IMR-90 (cell line): Measurements from ENCODE around the gene PAEP. TPM values are rescaled to one million over a fixed set of nuclear protein-coding genes. Genes with fewer than 3 reads are reported as not detected.

Source experiments
- ATAC-seq: fragments of 200-7000 bp; cut with Tn5 transposase; 2 replicates; pipeline ENCODE4 v1.9.1; 2020; ENCODE audit warnings: low read depth, mild to moderate bottlenecking, moderate library complexity
- BruUV-seq: library from RNA; stranded (reverse); fragments of 400-500 nt; replicated peaks from 2 replicates; lab custom pipeline; 2021; lab: Mats Ljungman, UMichigan
- CTCF ChIA-PET: fragments of 300-600 bp; formaldehyde crosslinking; extraction: SDS; loops from one replicate; lab custom pipeline; 2021; ENCODE audit warnings: antibody characterized with exemption; lab: Yijun Ruan, JAX
- POLR2A ChIA-PET: fragments of 300-600 bp; sonication (Branson Sonifier 250); formaldehyde crosslinking; loops from one replicate; lab custom pipeline; 2022; ENCODE audit warnings: antibody characterized with exemption; ENCODE audit not compliant: unreplicated experiment; lab: Charles Lee
- DNase-seq: peaks from one replicate; pipeline ENCODE4 v3.0.0; 2013
- H2AFZ ChIP-seq: replicated peaks from 2 replicates; pipeline ENCODE3; 2013; ENCODE audit warnings: low read length, mild to moderate bottlenecking; ENCODE audit not compliant: poor library complexity
- H2AK5ac ChIP-seq: 2 replicates; pipeline ENCODE4 v1.6.1; 2013; ENCODE audit warnings: low read depth, low read length, inconsistent platforms
- H2AK9ac ChIP-seq: replicated peaks from 2 replicates; pipeline ENCODE3; 2013; ENCODE audit warnings: mild to moderate bottlenecking, low read depth, low read length, moderate library complexity; ENCODE audit not compliant: poor library complexity
- H2BK120ac ChIP-seq: 2 replicates; pipeline ENCODE4 v1.6.1; 2013; ENCODE audit warnings: low read depth, low read length, inconsistent platforms
- H2BK15ac ChIP-seq: 3 replicates; pipeline ENCODE4 v1.6.1; 2013; ENCODE audit warnings: low read depth, low read length, inconsistent platforms
- H2BK20ac ChIP-seq: 2 replicates; pipeline ENCODE4 v1.6.1; 2013; ENCODE audit warnings: low read depth, mild to moderate bottlenecking, inconsistent platforms, low read length, moderate library complexity
- H2BK5ac ChIP-seq: 2 replicates; pipeline ENCODE4 v1.6.1; 2013; ENCODE audit warnings: mild to moderate bottlenecking, low read depth, low read length, inconsistent platforms; ENCODE audit not compliant: poor library complexity, severe bottlenecking
- H3K14ac ChIP-seq: replicated peaks from 2 replicates; pipeline ENCODE4 v1.6.1; 2013; ENCODE audit warnings: low read depth, low read length, inconsistent platforms
- H3K18ac ChIP-seq: 2 replicates; pipeline ENCODE4 v1.6.1; 2013; ENCODE audit warnings: low read depth, low read length, control low read depth
- H3K23ac ChIP-seq: 2 replicates; pipeline ENCODE4 v1.6.1; 2013; ENCODE audit warnings: low read depth, low read length, inconsistent platforms
- H3K27ac ChIP-seq: 2 replicates; pipeline ENCODE4 v1.5.1; 2013; ENCODE audit warnings: mild to moderate bottlenecking, control low read depth, low read length; ENCODE audit not compliant: insufficient read depth
- H3K27me3 ChIP-seq: 2 replicates; pipeline ENCODE4 v1.6.1; 2013; ENCODE audit warnings: low read length; ENCODE audit not compliant: control insufficient read depth, insufficient read depth
- H3K36me3 ChIP-seq: 2 replicates; pipeline ENCODE4 v1.6.1; 2013; ENCODE audit warnings: low read length, mixed read lengths; ENCODE audit not compliant: control insufficient read depth, insufficient read depth
- H3K4ac ChIP-seq: 2 replicates; pipeline ENCODE4 v1.6.1; 2013; ENCODE audit warnings: low read depth, low read length, inconsistent platforms
- H3K4me1 ChIP-seq: 2 replicates; pipeline ENCODE4 v1.6.1; 2013; ENCODE audit warnings: low read length, mixed read lengths; ENCODE audit not compliant: control insufficient read depth, insufficient read depth
- H3K4me2 ChIP-seq: 2 replicates; pipeline ENCODE4 v1.6.1; 2013; ENCODE audit warnings: low read depth, mild to moderate bottlenecking, control low read depth, low read length, moderate library complexity
- H3K4me3 ChIP-seq: 2 replicates; pipeline ENCODE4 v1.5.1; 2013; ENCODE audit warnings: low read depth, mild to moderate bottlenecking, control low read depth, low read length, moderate library complexity; ENCODE audit not compliant: insufficient read depth
- H3K56ac ChIP-seq: 2 replicates; pipeline ENCODE4 v1.6.1; 2013; ENCODE audit warnings: low read length, inconsistent platforms; ENCODE audit not compliant: insufficient read depth; ENCODE audit errors: extremely low read depth
- H3K79me1 ChIP-seq, 2 experiments: 2 replicates each; pipeline ENCODE4 v1.6.1; 2013; ENCODE audit warnings: low read length in 2 of 2, inconsistent platforms in 1 of 2, low read depth in 1 of 2
- H3K9ac ChIP-seq: 2 replicates; pipeline ENCODE4 v1.6.1; 2013; ENCODE audit warnings: low read depth, low read length, control low read depth
- H3K9me1 ChIP-seq: 2 replicates; pipeline ENCODE4 v1.6.1; 2013; ENCODE audit warnings: low read length, inconsistent platforms; ENCODE audit not compliant: insufficient read depth
- H3K9me3 ChIP-seq: 2 replicates; pipeline ENCODE4 v1.6.1; 2013; ENCODE audit warnings: low read length; ENCODE audit not compliant: control insufficient read depth, insufficient read depth
- H4K20me1 ChIP-seq: 2 replicates; pipeline ENCODE4 v1.6.1; 2013; ENCODE audit warnings: low read length, inconsistent platforms; ENCODE audit not compliant: insufficient read depth
- H4K5ac ChIP-seq: 2 replicates; pipeline ENCODE4 v1.6.1; 2013; ENCODE audit warnings: mild to moderate bottlenecking, low read depth, low read length, control low read depth
- H4K8ac ChIP-seq, 2 experiments: 2 replicates each; pipeline ENCODE4 v1.6.1; 2013; ENCODE audit warnings: low read depth in 2 of 2, low read length in 2 of 2, control low read depth in 1 of 2, inconsistent platforms in 1 of 2
- H4K91ac ChIP-seq: 2 replicates; pipeline ENCODE4 v1.6.1; 2013; ENCODE audit warnings: low read depth, low read length, inconsistent platforms; ENCODE audit not compliant: insufficient read depth
- BHLHE40 ChIP-seq: fragments of 150-350 bp; IDR thresholded peaks from 2 replicates; pipeline ENCODE4 v1.6.1; 2016; ENCODE audit warnings: mild to moderate bottlenecking, low read depth, low read length
- CEBPB ChIP-seq: IDR thresholded peaks from 2 replicates; pipeline ENCODE4 v1.6.1; 2012; ENCODE audit warnings: low read depth, low read length, improper control_type of control experiment
- CHD1 ChIP-seq: IDR thresholded peaks from 2 replicates; pipeline ENCODE4 v1.6.1; 2012; ENCODE audit warnings: low read depth, low read length, improper control_type of control experiment
- CTCF ChIP-seq: conservative IDR thresholded peaks from 2 replicates; pipeline ENCODE4 v1.5.1; 2012; ENCODE audit warnings: mild to moderate bottlenecking, low read depth, low read length, improper control_type of control experiment
- FOS ChIP-seq: fragments of 150-350 bp; IDR thresholded peaks from 2 replicates; pipeline ENCODE4 v1.6.1; 2016; ENCODE audit warnings: low read depth, low read length
- MAFK ChIP-seq: IDR thresholded peaks from 2 replicates; pipeline ENCODE4 v1.6.1; 2012; ENCODE audit warnings: low read depth, low read length, improper control_type of control experiment
- MAZ ChIP-seq: IDR thresholded peaks from 2 replicates; pipeline ENCODE4 v1.6.1; 2012; ENCODE audit warnings: low read depth, mild to moderate bottlenecking, low read length, improper control_type of control experiment, moderate library complexity, borderline replicate concordance
- NFE2L2 ChIP-seq: fragments of 150-350 bp; IDR thresholded peaks from 2 replicates; pipeline ENCODE4 v1.6.1; 2016; ENCODE audit warnings: low read depth, mild to moderate bottlenecking, low read length
- RFX5 ChIP-seq: IDR thresholded peaks from 2 replicates; pipeline ENCODE4 v1.8.0; 2012; ENCODE audit warnings: low read depth, mild to moderate bottlenecking, low read length, moderate library complexity
- WGBS, 2 experiments: methylation state at CpG; one replicate each; pipeline versions ENCODE4 v1.1.5 to v1.1.7; 2013; ENCODE audit warnings: missing lambda C conversion rate in 2 of 2; ENCODE audit not compliant: insufficient read length in 1 of 2; ENCODE audit errors: extremely low coverage in 2 of 2; 5-methylcytosine and 5-hydroxymethylcytosine counted together
- dilution Hi-C: fragments of 300-500 bp; cut with HindIII; formaldehyde crosslinking; loops from one replicate; pipeline ENCODE4 v1.14.3; 2018; ENCODE audit warnings: low sequenced_read_pairs; ENCODE audit not compliant: unreplicated experiment
- in situ Hi-C: fragments of 300-500 bp; cut with MboI; formaldehyde crosslinking; loops from 3 replicates; pipeline ENCODE4 v1.14.3; 2019; ENCODE audit warnings: low sequenced_read_pairs, inconsistent platforms, mixed read lengths
- intact Hi-C: fragments of 100-400 bp; cut with micrococcal nuclease; formaldehyde crosslinking; loops from 2 replicates; pipeline ENCODE4 v1.10.0; 2022
- polyA plus RNA-seq, 3 experiments: library from polyadenylated mRNA; depleted of rRNA; stranded (reverse); fragments of >200 nt; gene quantifications; 2 replicates each; pipeline ENCODE4 v1.2.3, GENCODE V29; 2012; ENCODE audit warnings: low replicate concordance in 1 of 3
- total RNA-seq: library from RNA; depleted of rRNA; stranded (reverse); fragments of >200 nt; gene quantifications from 2 replicates; pipeline ENCODE4 v1.2.3, GENCODE V29; 2012
- TF ChIP-seq, protein P1 (sequence below): fragments of 150-350 bp; IDR thresholded peaks from 2 replicates; pipeline ENCODE4 v1.6.1; 2017; ENCODE audit warnings: mild to moderate bottlenecking, antibody characterized with exemption, low read length, low read depth
- TF ChIP-seq, protein P2 (sequence below): fragments of 150-350 bp; IDR thresholded peaks from 2 replicates; pipeline ENCODE4 v1.6.1; 2016; ENCODE audit warnings: low read depth, mild to moderate bottlenecking, low read length, moderate library complexity, borderline replicate concordance

Gene PAEP
- total and polyA plus RNA-seq, 2 of the 4 experiments (the other 2 are of a cell fraction), result not detected

DNA sequence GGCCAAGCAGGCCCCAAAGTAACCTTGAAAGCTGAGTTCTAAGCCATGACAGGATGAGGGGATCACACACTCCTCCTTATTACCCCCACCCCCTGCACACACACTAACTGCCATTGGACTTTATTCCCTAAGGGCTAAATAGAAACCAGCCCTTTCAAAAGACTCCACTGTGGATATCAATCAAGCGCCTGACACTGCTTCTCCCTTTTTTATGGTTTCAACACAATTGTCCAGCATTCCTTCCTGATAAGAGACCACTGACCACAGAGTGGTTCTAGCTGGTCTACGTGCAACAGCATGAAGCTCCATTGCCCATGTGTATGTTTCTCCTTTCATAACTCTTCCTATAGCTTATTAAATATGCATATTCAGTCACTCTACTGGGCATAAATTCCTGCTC lies 34.7 kb downstream of the PAEP start:
- H3K4me2 ChIP-seq, result no peak overlapping the region
- no peak overlapping the region for H3K27ac ChIP-seq
- no peak overlapping the region for H3K23ac ChIP-seq
- H2BK20ac ChIP-seq, result no peak overlapping the region
- no peak overlapping the region for H2BK5ac ChIP-seq
- H3K4me3 ChIP-seq, result no peak overlapping the region
- no peak overlapping the region for H3K4ac ChIP-seq
- H4K8ac ChIP-seq, result no peak overlapping the region
- no peak overlapping the region for H2BK120ac ChIP-seq
- H2BK15ac ChIP-seq, result no peak overlapping the region
- no peak overlapping the region for H2AFZ ChIP-seq
- no peak overlapping the region for H3K18ac ChIP-seq
- H3K79me1 ChIP-seq, result no peaks in the 10 kb centered on the region
- intact Hi-C loops (no loop called here), in situ Hi-C loops (no loop called here), dilution Hi-C loops (no loop called here)
- BruUV-seq, result no TSS peak
- H3K9me3 ChIP-seq, result no peaks in the 10 kb centered on the region
- H2AK5ac ChIP-seq, result no peak overlapping the region
- no peaks in the 10 kb centered on the region for H3K9me1 ChIP-seq
- H4K20me1 ChIP-seq, result no peaks in the 10 kb centered on the region
- no peak for TF ChIP-seq BHLHE40
- no peak for TF ChIP-seq CEBPB
- no peak for TF ChIP-seq CHD1
- TF ChIP-seq, protein P1, sequence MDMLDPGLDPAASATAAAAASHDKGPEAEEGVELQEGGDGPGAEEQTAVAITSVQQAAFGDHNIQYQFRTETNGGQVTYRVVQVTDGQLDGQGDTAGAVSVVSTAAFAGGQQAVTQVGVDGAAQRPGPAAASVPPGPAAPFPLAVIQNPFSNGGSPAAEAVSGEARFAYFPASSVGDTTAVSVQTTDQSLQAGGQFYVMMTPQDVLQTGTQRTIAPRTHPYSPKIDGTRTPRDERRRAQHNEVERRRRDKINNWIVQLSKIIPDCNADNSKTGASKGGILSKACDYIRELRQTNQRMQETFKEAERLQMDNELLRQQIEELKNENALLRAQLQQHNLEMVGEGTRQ, result no peak
- no peak for TF ChIP-seq MAZ
- no peak for TF ChIP-seq CTCF
- TF ChIP-seq RFX5, result no peak
- no peak for TF ChIP-seq NFE2L2
- no peak for TF ChIP-seq FOS
- TF ChIP-seq, protein P2, sequence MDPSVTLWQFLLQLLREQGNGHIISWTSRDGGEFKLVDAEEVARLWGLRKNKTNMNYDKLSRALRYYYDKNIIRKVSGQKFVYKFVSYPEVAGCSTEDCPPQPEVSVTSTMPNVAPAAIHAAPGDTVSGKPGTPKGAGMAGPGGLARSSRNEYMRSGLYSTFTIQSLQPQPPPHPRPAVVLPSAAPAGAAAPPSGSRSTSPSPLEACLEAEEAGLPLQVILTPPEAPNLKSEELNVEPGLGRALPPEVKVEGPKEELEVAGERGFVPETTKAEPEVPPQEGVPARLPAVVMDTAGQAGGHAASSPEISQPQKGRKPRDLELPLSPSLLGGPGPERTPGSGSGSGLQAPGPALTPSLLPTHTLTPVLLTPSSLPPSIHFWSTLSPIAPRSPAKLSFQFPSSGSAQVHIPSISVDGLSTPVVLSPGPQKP, result no peak
- no peak for TF ChIP-seq MAFK
- ATAC-seq (no peak), DNase-seq (no peak)
- CTCF ChIA-PET, result no interaction called here
- H3K9ac ChIP-seq, result no peak overlapping the region
- no peak overlapping the region for H3K56ac ChIP-seq
- H3K27me3 ChIP-seq, result peaks cover 4% of the 10 kb centered on the region
- 50% methylated on average over 1 of the region's 2 CpGs; no CpG with 5 or more reads in 1 of the 2 experiments for WGBS, 2 experiments
- no peaks in the 10 kb centered on the region for H3K4me1 ChIP-seq
- no peak overlapping the region for H4K5ac ChIP-seq
- no peak overlapping the region for H2AK9ac ChIP-seq
- H3K36me3 ChIP-seq, result no peaks in the 10 kb centered on the region
- H4K91ac ChIP-seq, result no peak overlapping the region
- H3K14ac ChIP-seq, result no peak overlapping the region
- POLR2A ChIA-PET, result no interaction called here
